Vagina (tissue), 2 donors: Measurements from ENCODE around the gene DEGS1. TPM values are rescaled to one million over a fixed set of nuclear protein-coding genes. Genes with fewer than 3 reads are reported as not detected.

Source experiments
- DNase-seq, 2 donors: peaks; one replicate each; pipeline ENCODE4 v3.0.0-alpha.2; 2017; ENCODE audit errors: extremely low spot score in 2 of 2
- H3K27ac ChIP-seq: fragments of 200-600 bp; sonication (generic); one replicate; pipeline ENCODE4 v1.5.1; 2019
- H3K27me3 ChIP-seq: fragments of 200-600 bp; sonication (generic); one replicate; pipeline ENCODE4 v1.5.1; 2019
- H3K36me3 ChIP-seq, 2 donors: fragments of 200-600 bp; sonication (generic); one replicate each; pipeline ENCODE4 v1.5.1; 2017 to 2019
- H3K4me1 ChIP-seq: fragments of 200-600 bp; sonication (generic); one replicate; pipeline ENCODE4 v1.5.1; 2019
- H3K4me3 ChIP-seq, 2 donors: fragments of 200-600 bp; sonication (generic); 1 replicate in 1 of 2; 2 replicates in 1 of 2; pipeline ENCODE4 v1.5.1; 2016 to 2019
- H3K9me3 ChIP-seq: fragments of 200-600 bp; sonication (generic); one replicate; pipeline ENCODE4 v1.5.1; 2019
- CTCF ChIP-seq, 3 experiments: fragments of 450-650 bp in 2 of 3; fragments of 200-600 bp in 1 of 3; sonication (generic) in 1 of 3; IDR thresholded peaks; one replicate each; pipeline ENCODE4 v1.5.1; 2017 to 2019; ENCODE audit warnings: antibody characterized with exemption in 3 of 3, mild to moderate bottlenecking in 2 of 3, moderate library complexity in 2 of 3
- POLR2A ChIP-seq, 2 donors: fragments of 450-650 bp; IDR thresholded peaks; one replicate each; pipeline ENCODE4 v1.6.1; 2017; ENCODE audit warnings: antibody characterized with exemption in 2 of 2, mild to moderate bottlenecking in 2 of 2, moderate library complexity in 2 of 2
- POLR2AphosphoS5 ChIP-seq, 2 donors: sonication (generic); formaldehyde crosslinking; IDR thresholded peaks; one replicate each; pipeline ENCODE4 v1.9.0; 2017; ENCODE audit warnings: antibody characterized with exemption in 2 of 2, mild to moderate bottlenecking in 2 of 2, low read depth in 1 of 2; ENCODE audit not compliant: insufficient read depth in 1 of 2
- intact Hi-C: fragments of 100-400 bp; cut with DNase I; formaldehyde crosslinking; loops from one replicate; pipeline ENCODE4 v1.15.1; 2023
- total RNA-seq: library from RNA; depleted of rRNA; stranded (reverse); fragments of >200 nt; gene quantifications from one replicate; pipeline ENCODE4 v1.2.3, GENCODE V29; 2016

The DEGS1 gene
- total RNA-seq, 1 donor from 2014 or later, result 130 TPM

- intact Hi-C loops, result no loop called here
Observed at GRCh38 chr1:224213438-224214119, 30.5 kb downstream of the DEGS1 start.

GRCh38 chr1:224216382-224216781, 33.3 kb downstream of the DEGS1 start:
- Histone ChIP-seq H3K4me3 (no peak overlapping the region), H3K9me3 (no peaks in the 10 kb centered on the region), H3K36me3 (no peaks in the 10 kb centered on the region), H3K27me3 (no peaks in the 10 kb centered on the region), H3K27ac (no peak overlapping the region), H3K4me1 (peaks cover 16% of the 10 kb centered on the region)
- no peak for TF ChIP-seq CTCF (IDR thresholded peaks at IDR 0.05)
- no peak for TF ChIP-seq POLR2AphosphoS5 (IDR thresholded peaks at IDR 0.05; ENCODE audit: insufficient read depth in 1 of 2, low read depth in 1 of 2)
- TF ChIP-seq POLR2A (IDR thresholded peaks at IDR 0.05), result no peak
- DNase-seq, result no peak
- intact Hi-C loops, result no loop called here

More at GRCh38 chr1:224213438-224214119, 30.5 kb downstream of the DEGS1 start:
- Histone ChIP-seq H3K4me1 (peaks cover 16% of the 10 kb centered on the region), H3K27me3 (no peaks in the 10 kb centered on the region), H3K9me3 (no peaks in the 10 kb centered on the region), H3K36me3 (no peaks in the 10 kb centered on the region), H3K27ac (peak overlapping the region; percentile 29), H3K4me3 (no peak overlapping the region)
- DNase-seq, result no peak
- TF ChIP-seq POLR2AphosphoS5 (IDR thresholded peaks at IDR 0.05; ENCODE audit: insufficient read depth in 1 of 2, low read depth in 1 of 2) (no peak), CTCF (IDR thresholded peaks at IDR 0.05) (no peak), POLR2A (IDR thresholded peaks at IDR 0.05) (no peak)

- Histone ChIP-seq H3K36me3 (no peaks in the 10 kb centered on the region), H3K4me1 (peaks cover 11% of the 10 kb centered on the region), H3K27me3 (no peaks in the 10 kb centered on the region), H3K4me3 (no peak overlapping the region), H3K27ac (no peak overlapping the region), H3K9me3 (no peaks in the 10 kb centered on the region)
- TF ChIP-seq POLR2A (IDR thresholded peaks at IDR 0.05) (no peak), CTCF (IDR thresholded peaks at IDR 0.05) (no peak)
- intact Hi-C loops, result no loop called here
- DNase-seq, result no peak
Observed at GRCh38 chr1:224217655-224218623, 34.9 kb downstream of the DEGS1 start.

- Histone ChIP-seq H3K27ac (no peak overlapping the region), H3K27me3 (no peaks in the 10 kb centered on the region), H3K4me1 (peaks cover 7% of the 10 kb centered on the region), H3K36me3 (no peaks in the 10 kb centered on the region), H3K4me3 (no peak overlapping the region), H3K9me3 (no peaks in the 10 kb centered on the region)
- intact Hi-C loops, result no loop called here
- TF ChIP-seq POLR2AphosphoS5 (IDR thresholded peaks at IDR 0.05; ENCODE audit: insufficient read depth in 1 of 2, low read depth in 1 of 2), result no peak
- TF ChIP-seq CTCF (IDR thresholded peaks at IDR 0.05), result no peak
- no peak for TF ChIP-seq POLR2A (IDR thresholded peaks at IDR 0.05)
- no peak for DNase-seq
Observed at GRCh38 chr1:224219011-224219611, 36.1 kb downstream of the DEGS1 start.
